TTC549 (cell line): ENCODE measurements around the gene ATXN2L.
"Not testable (repeated sequence)": the region's sequence is repeated elsewhere in the genome, so short reads cannot be mapped to it uniquely, and the experiment has no call there.

Source experiments
- FAIRE-seq: peaks from 2 replicates; lab custom pipeline; 2012; peaks lifted over from hg19 to GRCh38; lab: Jason Lieb, UNC

ATXN2L gene

DNA sequence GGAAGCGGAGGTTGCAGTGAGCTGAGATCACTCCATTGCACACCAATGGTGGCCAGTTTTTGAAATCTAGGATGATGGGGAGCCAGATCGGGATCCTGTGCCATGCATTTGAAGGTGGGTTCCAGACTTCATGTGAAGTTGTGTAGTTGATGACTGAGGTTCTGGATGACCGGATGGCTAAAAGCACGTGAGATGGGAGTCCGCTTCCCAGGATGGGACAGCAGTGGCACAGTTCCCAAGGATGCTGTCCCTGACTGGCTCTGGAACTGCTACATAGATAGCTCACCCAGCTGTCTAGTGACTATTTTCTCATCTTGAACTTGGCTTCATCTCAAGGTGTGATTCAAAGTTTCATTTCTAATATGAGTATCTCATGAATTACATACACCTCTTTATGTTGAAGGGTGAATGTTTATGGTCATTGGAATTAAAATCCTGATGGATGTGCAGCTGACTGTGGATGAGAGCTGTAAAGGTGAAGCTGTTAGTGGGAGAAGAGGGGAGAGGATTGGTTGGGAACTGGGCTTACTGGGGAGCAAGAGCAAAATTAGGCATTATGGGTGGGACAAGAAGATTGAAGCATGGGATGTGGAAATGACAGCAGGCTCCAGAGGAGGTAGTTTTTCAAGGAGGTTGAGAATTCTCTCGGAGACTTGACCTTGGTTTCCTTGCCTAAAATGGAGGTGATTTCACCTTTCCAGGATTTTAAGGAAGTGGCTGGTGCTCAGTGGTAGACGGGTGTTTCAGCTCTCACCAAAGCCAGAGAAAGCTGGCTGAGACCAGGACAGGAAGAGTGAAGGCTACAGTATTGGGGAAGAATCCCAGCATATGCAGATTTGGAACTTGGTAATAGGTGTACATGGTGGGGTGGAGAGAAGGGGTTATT, 15.1 kb downstream of the ATXN2L start:
- no peak for FAIRE-seq

DNA sequence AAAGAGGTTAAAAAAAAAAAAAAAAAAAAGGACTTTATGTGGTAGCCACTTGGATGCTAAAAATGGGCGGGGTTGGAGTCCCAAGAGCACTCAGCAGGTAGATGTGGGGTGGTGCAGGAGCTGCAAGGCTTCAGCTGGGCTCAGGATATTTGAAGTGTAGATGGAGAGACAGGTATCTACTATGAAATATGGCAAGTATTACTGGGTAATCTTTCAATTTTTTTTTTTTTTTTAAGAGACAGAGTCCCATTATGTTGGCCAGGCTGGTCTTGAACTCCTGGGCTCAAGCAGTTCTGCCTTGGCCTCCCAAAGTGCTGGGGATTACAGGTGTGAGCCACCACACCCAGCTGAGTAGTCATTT, 15.7 kb downstream of the ATXN2L start:
- no peak for FAIRE-seq

DNA sequence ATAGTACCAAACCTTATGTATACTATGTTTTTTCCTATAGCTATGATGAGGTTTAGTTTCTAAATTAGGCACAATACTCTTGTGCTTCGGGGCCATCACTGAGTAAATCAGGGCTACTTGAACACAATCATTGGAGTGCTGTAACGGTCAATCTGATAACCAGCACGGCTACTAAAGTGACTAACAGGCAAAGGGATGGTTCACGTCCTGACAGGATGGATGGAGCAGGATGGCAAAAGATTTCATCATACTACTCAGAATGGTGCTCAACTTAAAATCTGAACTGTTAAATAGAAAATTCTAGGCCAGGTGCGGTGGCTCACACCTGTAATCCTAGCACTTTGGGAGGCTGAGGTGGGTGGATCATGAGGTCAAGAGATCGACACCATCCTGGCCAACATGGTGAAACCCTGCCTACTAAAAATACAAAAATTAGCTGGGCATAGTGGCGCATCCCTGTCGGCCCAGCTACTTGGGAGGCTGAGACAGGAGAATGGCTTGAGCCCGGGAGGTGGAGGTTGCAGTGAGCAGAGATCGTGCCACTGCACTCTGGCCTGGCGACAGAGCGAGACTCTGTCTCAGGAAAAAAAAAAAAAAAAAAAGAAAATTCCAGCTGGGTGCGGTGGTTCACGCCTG, 16.3 kb downstream of the ATXN2L start:
- no peak for FAIRE-seq

DNA sequence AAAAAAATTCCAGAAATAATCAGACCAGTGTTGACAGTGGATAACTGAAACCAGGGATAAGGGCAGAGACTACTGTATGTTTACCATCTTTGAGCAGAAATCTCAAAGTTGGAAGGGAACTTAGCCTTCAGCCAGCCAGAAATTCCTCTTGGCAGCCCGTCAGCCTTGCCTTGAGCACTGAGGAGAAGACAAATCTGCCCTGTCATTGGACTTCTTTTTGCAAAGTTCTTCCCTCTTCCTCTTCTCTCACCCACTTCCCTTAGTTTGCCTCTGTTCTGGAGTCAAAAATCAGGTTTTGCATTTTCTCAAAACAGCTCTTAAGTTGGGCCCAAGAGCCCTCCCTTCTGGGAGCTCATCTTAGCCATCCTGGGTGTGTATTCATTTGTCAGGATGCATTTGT, 17.1 kb downstream of the ATXN2L start:
- no peak for FAIRE-seq

DNA sequence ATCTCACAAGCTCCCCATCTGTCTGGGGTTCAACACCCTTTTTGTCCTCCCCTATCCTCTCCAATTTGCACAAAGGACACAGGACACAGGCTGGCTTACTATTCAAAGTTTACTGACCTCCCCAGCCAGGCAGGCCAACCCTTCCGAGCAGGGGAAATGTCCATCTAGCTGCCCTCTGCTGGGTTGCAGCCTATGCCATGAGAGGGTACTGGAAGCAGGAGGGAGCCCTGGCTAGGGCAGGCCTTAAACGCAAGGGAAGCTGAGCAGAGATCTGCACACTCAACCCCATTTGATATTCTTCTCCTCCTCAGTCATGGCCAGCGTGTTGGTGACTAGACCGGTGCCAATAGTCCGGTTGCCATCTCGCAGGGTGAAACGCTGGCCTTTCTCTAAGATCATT, 19.9 kb downstream of the ATXN2L start:
- FAIRE-seq = no peak

DNA sequence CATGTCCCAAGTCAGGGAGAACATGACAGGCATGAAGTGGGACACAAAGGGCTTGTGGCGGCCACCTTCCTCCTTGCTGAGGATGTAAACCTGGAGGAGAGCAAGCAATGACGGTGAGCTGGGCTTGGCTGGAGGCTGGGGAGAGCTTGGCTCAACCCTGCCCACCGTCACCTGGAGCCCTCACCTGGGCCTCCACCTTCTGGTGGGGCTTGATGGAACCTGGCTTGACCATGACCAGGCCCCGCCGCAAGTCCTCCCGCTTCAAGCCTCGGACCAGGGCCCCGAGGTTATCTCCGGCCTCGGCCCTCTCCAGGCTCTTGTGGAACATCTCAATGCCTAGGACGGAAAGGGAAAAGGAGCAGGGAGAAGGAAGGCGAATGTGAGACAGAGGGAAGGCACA, 21.0 kb downstream of the ATXN2L start:
- FAIRE-seq = no peak

DNA sequence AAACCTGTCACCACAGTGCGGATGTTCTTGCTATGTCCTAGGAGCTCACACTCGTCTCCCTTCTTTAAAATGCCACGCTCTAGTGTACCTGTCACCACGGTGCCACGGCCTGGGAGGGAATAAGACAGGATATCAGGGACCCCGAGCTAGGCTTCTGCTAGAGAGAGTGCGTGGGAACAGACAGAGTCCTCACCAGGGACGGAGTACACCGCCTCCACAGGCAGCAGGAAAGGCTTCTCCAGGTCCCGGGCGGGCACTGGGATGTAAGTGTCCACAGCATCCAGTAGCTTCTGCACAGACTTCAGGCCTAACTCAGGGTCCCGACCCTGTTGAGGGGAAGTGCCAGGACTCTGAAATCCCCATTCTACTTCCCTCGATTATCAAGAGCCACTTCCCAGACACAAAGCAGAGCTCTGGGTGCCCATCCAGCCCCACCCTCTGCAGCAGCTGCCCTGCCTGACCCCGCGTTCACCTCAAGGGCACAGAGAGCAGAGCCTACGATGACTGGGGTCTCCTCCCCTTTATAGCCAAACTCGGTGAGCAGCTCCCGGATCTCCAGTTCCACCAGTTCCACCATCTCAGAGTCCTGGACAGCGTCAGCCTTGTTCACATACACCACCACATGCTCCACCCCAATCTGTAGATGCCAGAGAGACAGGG, 21.6 kb downstream of the ATXN2L start:
- no peak for FAIRE-seq

DNA sequence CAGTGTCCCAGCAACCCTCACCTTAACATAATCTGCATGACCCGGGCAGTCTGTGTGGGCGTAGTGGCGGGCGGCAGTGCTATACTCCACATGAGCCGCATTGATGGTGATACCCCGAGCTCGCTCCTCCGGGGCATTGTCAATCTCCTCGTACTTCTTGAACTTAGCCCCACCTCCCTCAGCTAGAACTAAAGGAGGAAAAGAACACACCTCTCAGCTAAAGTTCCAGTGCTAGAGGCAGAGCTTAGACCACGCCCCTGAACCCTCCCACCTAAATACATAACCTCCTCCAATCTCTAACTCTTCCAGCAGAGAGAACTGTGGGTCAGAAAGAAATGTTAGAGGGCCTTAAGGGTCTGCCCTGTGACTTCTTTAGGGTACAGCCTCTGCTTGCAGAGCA, 22.5 kb downstream of the ATXN2L start:
- FAIRE-seq = peak; percentile 20

DNA sequence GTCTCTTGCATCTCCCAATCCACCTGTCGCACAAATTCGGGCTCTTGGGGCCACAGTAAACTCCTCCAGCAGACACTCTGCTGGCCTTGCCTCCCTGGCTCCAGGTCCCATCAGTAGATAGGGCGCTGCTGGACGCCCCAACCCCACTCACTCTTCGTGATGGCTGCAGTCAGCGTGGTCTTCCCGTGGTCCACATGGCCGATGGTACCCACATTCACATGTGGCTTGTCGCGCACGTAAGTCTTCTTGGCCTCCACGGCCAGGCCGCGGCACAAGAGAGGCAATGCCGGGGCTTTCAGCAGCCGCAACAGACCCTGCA, 22.9 kb downstream of the ATXN2L start:
- no peak for FAIRE-seq

DNA sequence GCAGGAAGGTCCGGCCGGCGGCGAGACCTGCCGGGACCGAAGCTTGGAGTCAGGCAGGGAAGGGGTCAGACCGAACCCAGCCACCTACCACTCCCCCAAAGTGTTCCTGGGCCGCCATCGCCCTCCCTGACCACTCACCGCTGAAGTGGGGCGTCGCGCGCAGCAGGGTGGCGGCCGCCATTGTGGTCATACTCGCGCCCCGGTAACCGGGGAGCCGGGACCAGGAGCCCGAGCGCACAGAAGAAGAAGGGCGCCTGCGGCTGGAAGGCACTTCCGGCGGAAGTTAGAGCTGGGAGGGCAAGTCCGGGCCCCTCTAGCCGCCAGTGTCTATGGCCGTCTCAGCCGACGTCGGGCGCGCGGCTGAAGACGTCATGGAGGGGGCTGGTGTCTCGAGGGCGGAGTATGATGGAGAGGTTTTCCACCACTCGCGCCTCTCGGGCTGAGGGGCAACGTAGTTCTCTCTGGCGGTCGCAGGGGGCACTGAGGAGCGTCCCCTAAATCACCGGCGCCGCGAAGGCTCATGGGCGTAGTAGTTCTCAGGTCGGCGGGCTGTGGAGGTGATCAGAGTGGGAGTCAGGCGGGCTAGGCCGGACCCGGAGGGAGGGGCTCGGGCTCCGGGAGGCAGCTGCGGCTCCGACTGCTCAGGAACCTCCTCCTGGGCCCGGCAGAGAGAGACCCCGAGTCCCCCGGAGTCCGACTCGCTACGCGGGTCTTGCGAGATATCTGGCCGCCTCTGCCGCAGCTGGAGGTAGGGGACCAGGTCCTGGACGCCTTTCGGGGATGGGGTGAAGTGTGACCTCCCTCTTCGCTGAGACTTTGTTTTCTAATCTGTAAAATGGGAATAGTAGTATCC, 23.5 kb downstream of the ATXN2L start, which contains the start of gene TUFM:
TSS of gene TUFM (minus strand) at position 269 of the 853 bp plus-strand sequence. CDS start at position 190, 79 bp downstream.
- FAIRE-seq = peak; percentile 92

DNA sequence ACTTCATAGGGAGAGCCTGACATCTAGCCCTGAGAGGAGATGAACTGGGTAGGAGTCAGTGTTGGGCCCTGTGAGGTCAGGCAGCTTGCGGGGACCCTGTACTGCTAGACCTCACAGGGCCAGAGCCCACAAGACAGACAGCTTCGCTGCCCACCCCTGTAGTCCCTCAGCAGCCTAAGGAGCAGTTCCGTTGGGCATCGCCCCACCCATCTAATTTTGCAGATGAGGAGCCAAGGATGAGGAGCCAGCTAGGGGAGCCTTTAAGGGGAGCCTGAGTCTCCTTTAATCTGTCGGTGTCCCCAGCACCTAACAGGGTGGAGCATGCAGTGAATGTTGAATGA, 24.1 kb downstream of the ATXN2L start:
- FAIRE-seq = no peak

DNA sequence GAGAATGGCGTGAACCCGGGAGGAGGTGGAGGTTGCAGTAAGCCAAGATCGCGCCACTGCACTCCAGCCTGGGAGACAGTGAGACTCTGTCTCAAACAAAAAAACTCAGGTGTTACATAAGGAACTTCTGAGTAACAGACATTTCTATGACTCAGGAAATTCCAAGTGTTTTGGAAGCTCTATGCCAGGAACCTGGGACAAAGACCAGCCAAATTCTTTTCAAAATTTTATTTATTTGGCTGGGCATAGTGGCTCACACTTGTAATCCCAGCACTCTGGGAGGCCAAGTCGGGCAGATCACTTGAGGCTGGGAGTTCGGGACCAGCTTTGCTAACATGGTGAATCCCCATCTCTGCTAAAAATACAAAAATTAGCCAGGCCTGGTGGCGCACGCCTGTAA, 35.6 kb downstream of the ATXN2L start:
- FAIRE-seq = no peak

DNA sequence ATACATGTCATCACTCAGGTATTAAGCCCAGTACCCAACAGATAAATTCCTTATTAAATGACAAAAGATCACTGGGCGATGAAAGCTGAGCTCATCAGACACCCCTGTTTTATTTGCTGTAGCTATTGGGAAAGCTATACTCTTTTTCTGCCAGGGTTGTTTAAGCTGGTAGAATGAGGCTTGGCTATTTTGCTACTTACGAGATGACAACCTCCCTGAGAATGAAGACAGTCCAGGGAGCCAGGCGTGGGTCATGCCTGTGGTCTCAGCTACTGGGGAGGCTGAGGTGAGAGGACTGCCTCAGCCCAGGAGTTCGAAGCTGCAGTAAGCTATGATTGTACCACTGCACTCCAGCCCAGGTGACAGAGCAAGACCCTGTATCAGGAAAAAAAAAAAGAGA, 36.5 kb downstream of the ATXN2L start:
- FAIRE-seq = no peak

DNA sequence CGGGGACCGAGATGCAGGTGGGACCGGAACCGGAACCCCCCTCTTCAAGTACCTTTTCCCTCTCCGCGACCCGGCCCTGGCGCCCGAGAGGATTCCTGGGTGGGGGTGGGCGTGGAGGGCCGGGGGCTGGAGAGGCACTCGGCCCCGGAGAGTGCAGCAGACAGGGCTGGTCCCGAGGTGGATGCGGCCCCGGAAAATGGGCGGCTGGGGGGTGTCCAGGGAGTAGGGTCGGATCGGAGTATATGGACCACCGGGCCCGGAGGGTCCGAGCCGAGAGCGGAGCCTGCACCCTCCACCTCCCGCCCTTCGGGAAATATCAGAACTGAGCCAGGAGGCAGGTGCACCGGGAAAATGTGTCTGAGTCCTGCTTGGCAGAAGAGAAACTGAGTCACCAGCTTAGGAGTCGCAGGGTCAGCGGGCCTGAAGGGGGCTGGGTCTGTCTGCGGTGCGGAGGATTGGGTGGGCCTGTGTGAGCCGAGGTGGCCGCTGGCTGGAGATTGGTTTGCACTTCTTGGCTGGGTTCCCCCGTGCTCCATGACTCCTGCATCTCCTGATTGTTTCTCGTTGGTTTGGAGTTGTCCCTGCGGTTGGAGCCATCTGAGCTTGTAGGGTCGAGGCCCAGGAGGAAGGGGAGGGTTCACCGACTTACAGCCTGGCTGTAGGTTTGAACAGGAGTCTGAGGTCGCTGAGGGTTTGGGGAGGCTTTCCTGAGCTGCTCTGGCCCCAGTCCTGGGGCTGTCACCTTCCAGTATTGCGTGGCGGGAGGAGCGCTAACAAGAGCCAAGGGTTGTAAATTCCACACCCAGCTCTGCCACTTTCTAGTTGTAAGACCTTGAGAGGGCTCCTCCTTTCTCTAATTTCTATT, 41.4 kb downstream of the ATXN2L start:
- no peak for FAIRE-seq

DNA sequence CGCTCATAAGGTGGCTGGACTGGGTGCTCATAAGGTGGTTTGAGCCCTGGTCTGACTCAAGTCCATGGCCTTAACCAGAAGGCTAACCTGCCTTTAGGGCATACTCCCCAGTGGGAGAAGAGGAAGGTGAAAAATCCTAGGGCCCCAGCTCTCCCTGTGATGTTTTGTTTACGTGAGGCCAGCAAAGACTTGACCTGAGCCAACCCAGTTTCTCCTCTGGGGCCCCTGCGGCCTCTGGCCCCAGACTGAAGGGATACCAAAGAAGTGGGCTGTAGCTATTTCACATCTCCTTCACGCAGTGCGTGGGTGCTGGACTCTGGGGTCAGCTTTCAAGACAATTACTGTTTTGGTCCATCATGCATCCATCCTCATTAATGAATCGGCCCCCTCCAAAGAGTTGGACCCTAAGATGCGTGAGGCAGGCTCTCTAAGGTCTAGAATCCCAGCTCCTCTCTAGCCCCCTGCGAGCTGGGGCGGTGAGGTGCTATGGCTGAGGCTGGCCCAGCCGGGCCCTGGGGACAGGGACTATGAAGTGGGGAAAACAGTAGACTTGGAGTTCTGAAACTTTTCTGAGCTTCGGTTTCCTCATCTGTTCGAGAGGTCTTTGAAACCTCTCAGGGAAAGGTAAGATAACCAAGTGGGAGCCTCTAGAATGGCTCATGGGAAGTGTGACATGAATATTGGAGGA, 42.3 kb downstream of the ATXN2L start:
- no peak for FAIRE-seq

DNA sequence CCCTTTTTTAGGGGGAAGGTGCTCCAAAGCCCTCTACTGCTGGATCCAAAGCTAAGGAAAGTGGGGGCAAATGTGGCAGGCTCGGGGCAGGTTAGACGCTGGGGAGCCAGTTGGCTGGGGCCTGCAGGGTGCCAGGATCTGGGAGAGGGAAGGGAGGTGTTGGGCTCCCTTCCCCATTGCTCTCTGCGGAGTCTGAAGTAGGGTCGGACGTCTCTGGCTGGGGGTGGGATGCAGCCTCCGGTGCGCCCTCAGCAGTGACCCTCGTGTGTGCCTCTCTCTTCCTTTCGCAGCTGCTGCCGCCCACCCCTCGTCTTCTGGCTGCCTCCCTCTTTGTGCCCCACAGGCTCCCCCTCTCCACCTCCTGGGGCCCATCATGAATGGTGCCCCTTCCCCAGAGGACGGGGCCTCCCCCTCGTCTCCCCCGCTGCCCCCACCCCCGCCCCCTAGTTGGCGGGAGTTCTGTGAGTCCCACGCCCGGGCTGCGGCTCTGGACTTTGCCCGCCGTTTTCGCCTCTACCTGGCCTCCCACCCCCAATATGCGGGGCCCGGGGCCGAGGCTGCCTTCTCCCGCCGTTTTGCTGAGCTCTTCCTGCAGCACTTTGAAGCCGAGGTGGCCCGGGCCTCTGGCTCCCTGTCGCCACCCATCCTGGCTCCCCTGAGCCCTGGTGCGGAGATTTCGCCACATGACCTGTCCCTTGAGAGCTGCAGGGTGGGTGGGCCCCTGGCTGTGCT, 43.1 kb downstream of the ATXN2L start:
- no peak for FAIRE-seq

DNA sequence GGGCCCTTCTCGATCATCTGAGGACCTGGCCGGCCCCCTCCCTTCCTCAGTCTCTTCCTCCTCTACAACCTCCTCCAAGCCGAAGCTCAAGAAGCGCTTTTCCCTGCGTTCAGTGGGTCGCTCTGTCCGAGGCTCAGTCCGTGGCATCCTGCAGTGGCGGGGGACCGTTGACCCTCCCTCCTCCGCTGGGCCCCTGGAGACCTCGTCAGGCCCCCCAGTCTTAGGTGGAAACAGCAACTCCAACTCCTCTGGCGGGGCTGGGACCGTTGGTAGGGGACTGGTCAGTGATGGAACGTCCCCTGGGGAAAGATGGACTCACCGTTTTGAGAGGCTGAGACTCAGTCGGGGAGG, 43.6 kb downstream of the ATXN2L start:
- FAIRE-seq = no peak

DNA sequence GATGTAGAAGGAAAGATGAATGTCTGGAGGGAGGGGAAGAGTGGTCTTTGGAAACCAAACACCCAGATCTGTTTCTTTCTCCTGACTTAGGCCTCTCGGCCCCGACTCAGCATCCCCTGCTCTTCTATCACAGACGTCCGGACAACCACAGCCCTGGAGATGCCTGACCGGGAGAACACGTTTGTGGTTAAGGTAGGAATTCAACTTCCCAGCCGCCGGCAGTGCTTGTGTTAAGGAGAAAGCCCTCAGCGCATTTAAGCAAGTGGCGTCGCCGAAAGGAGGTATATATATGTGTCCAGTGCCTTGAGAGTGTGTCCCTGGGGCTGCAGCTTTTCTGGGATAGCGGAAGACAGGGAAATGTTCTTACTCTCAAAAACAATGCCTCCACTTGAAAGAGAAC, 44.4 kb downstream of the ATXN2L start:
- FAIRE-seq = no peak

DNA sequence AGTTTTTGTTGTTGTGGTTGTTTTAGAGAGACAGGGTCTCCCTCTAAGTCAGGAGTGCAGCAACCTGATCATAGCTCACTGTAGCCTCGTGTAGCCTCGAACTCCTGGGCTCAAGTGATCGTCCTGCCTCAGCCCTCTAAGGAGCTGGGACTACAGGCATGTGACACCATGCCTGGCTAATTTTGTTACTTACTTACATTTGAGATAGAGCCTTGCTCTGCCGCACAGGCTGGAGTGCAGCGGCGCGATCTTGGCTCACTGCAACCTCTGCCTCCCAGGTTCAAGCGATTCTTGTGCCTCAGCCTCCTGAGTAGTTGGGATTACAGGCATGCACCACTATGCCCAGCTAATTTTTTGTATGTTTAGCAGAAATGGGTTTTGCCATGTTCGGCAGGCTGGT, 44.8 kb downstream of the ATXN2L start:
- not testable (repeated sequence) for FAIRE-seq

DNA sequence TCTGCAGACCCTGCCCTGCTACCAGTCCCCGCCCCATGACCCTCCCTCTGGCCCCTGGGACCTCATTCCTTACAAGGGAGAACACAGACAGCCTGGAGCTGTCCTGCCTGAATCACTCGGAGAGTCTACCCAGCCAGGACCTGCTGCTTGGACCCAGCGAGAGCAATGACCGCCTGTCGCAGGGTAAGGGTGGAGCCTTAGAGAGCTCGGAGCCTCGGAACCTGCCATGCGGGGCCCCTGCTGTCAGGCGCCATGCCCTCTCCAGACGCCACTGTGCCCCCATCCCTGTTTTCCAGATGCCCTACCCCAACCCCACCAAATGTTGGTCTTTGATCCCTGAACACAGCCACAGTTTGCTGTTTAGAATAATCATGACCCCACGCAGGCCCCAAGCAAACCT, 46.4 kb downstream of the ATXN2L start:
- no peak for FAIRE-seq

DNA sequence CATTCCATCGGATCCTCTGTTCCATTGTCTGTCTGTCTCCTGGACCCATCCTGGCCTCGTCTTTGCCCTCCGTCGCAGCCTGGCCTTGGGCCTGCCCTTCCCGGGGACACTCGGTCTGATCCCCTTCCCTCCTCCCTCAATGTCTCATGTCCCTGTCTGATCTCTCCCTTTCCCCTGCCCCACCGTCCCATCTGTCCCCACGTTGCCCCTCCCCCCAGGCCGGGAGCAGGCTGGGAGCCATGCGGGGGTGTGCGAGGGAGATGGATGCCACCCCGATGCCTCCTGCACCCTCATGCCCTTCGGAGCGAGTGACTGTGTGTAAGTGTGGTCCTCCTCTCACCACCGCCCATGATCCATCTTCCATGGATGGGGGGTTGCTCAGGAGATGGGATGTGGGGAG, 50.2 kb downstream of the ATXN2L start:
- no peak for FAIRE-seq
